Measurements from ENCODE around the gene FNDC4.

DNA sequence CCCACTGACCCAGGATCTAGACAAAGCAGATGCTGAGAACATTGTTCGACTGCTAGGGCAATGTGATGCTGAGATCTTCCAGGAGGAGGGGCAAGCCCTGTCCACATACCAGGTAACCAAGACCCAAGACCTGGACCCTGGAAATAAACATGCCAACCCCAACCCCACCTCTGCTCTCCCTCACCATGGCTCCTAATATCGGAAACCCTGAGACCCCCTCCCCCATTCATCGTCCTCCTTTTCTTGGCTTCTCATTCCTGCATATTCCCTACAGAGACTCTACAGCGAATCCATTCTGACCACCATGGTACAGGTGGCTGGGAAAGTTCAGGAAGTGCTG is 2.3 kb upstream of the FNDC4 start:
- TF ChIP-seq POLR2A (IDR thresholded peaks at IDR 0.05; ENCODE audit: low read depth) (no peak), POLR2AphosphoS5 (IDR thresholded peaks at IDR 0.05) (no peak)
- TF ChIP-seq, protein P1, sequence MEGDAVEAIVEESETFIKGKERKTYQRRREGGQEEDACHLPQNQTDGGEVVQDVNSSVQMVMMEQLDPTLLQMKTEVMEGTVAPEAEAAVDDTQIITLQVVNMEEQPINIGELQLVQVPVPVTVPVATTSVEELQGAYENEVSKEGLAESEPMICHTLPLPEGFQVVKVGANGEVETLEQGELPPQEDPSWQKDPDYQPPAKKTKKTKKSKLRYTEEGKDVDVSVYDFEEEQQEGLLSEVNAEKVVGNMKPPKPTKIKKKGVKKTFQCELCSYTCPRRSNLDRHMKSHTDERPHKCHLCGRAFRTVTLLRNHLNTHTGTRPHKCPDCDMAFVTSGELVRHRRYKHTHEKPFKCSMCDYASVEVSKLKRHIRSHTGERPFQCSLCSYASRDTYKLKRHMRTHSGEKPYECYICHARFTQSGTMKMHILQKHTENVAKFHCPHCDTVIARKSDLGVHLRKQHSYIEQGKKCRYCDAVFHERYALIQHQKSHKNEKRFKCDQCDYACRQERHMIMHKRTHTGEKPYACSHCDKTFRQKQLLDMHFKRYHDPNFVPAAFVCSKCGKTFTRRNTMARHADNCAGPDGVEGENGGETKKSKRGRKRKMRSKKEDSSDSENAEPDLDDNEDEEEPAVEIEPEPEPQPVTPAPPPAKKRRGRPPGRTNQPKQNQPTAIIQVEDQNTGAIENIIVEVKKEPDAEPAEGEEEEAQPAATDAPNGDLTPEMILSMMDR (IDR thresholded peaks at IDR 0.05), result no peak
